Naive thymus-derived CD4-positive, alpha-beta T cell (primary cell): ENCODE measurements around the gene SORBS1. TPM values are rescaled to one million over a fixed set of nuclear protein-coding genes. Genes with fewer than 3 reads are reported as not detected.

Source experiments
- ATAC-seq: fragments of 150-1000 bp; cut with Tn5 transposase; 2 replicates; pipeline ENCODE4 v1.10.0; 2021; ENCODE audit warnings: mild to moderate bottlenecking, moderate library complexity
- CTCF ChIA-PET: fragments of 350-600 bp; sonication (Branson Sonifier 250); formaldehyde crosslinking; loops from one replicate; lab custom pipeline; 2021; ENCODE audit warnings: antibody characterized with exemption; lab: Charles Lee
- POLR2A ChIA-PET: fragments of 350-600 bp; sonication (Branson Sonifier 250); formaldehyde crosslinking; loops from one replicate; lab custom pipeline; 2021; ENCODE audit warnings: antibody characterized with exemption, inconsistent platforms; lab: Charles Lee
- DNase-seq, 9 donors: peaks; one replicate each; pipeline versions ENCODE4 v3.0.0 to v3.0.0-alpha.2; 2020 to 2022; ENCODE audit warnings: mixed read lengths in 1 of 9
- H3K27ac ChIP-seq: one replicate; pipeline ENCODE4 v1.7.0; 2013; ENCODE audit warnings: mild to moderate bottlenecking, low read depth, low read length, moderate library complexity
- H3K27me3 ChIP-seq, 2 donors: one replicate each; pipeline ENCODE4 v1.7.0; 2013; ENCODE audit warnings: low read length in 2 of 2, mild to moderate bottlenecking in 2 of 2, moderate library complexity in 2 of 2; ENCODE audit not compliant: control insufficient read depth in 2 of 2, insufficient read depth in 2 of 2
- H3K36me3 ChIP-seq, 3 experiments: 1 replicate in 2 of 3; 2 replicates in 1 of 3; pipeline ENCODE4 v1.7.0; 2013; ENCODE audit warnings: low read length in 3 of 3, mild to moderate bottlenecking in 3 of 3, moderate library complexity in 1 of 3; ENCODE audit not compliant: insufficient read depth in 3 of 3, control insufficient read depth in 2 of 3
- H3K4me1 ChIP-seq, 2 donors: one replicate each; pipeline ENCODE4 v1.7.0; 2013; ENCODE audit warnings: low read length in 2 of 2, mild to moderate bottlenecking in 2 of 2, moderate library complexity in 1 of 2; ENCODE audit not compliant: control insufficient read depth in 2 of 2, insufficient read depth in 2 of 2
- H3K4me3 ChIP-seq: 2 replicates; pipeline ENCODE4 v1.7.0; 2013; ENCODE audit warnings: mild to moderate bottlenecking, low read length
- H3K9me3 ChIP-seq, 3 experiments: 1 replicate in 2 of 3; 2 replicates in 1 of 3; pipeline ENCODE4 v1.7.0; 2013; ENCODE audit warnings: low read length in 3 of 3; ENCODE audit not compliant: control insufficient read depth in 2 of 3
- H3K27ac Mint-ChIP-seq, 9 donors: one replicate each; pipeline ENCODE4 v1.8.0; 2020 to 2022; ENCODE audit warnings: mixed read lengths in 9 of 9, mild to moderate bottlenecking in 8 of 9, moderate library complexity in 5 of 9, inconsistent platforms in 2 of 9
- H3K27me3 Mint-ChIP-seq, 5 donors: one replicate each; pipeline ENCODE4 v1.8.0; 2021 to 2022; ENCODE audit warnings: mixed read lengths in 5 of 5, mild to moderate bottlenecking in 1 of 5
- H3K36me3 Mint-ChIP-seq, 5 donors: one replicate each; pipeline ENCODE4 v1.8.0; 2020 to 2022; ENCODE audit warnings: mixed read lengths in 5 of 5, mild to moderate bottlenecking in 3 of 5, inconsistent platforms in 1 of 5
- H3K4me1 Mint-ChIP-seq, 7 donors: one replicate each; pipeline ENCODE4 v1.8.0; 2020 to 2022; ENCODE audit warnings: mixed read lengths in 7 of 7, mild to moderate bottlenecking in 3 of 7, inconsistent platforms in 1 of 7
- H3K4me3 Mint-ChIP-seq, 10 donors: one replicate each; pipeline ENCODE4 v1.8.0; 2020 to 2022; ENCODE audit warnings: mild to moderate bottlenecking in 10 of 10, mixed read lengths in 10 of 10, moderate library complexity in 6 of 10, inconsistent platforms in 2 of 10
- H3K9me3 Mint-ChIP-seq, 11 donors: one replicate each; pipeline ENCODE4 v1.8.0; 2020 to 2022; ENCODE audit warnings: mixed read lengths in 11 of 11, mild to moderate bottlenecking in 4 of 11, inconsistent platforms in 1 of 11, moderate library complexity in 1 of 11
- intact Hi-C, 2 donors: fragments of 100-400 bp; cut with micrococcal nuclease; formaldehyde crosslinking; loops; one replicate each; pipeline ENCODE4 v1.15.1; 2023
- polyA plus RNA-seq, 2 donors: library from polyadenylated mRNA; unstranded; fragments of 300-500 nt; fragmentation: Illumina TruSeq; gene quantifications; one replicate each; pipeline ENCODE4 v1.2.3, GENCODE V29; 2021
- total RNA-seq, 6 experiments: library from RNA in 5 of 6; stranded (reverse) in 5 of 6; gene quantifications; 1 replicate in 5 of 6; 2 replicates in 1 of 6; pipeline ENCODE4 v1.2.3 and lab custom pipeline; 2021 to 2026

The SORBS1 gene
- total and polyA plus RNA-seq, 7 experiments from 2014 or later, result 0.58 to 1.9 (median 0.95) TPM

DNA sequence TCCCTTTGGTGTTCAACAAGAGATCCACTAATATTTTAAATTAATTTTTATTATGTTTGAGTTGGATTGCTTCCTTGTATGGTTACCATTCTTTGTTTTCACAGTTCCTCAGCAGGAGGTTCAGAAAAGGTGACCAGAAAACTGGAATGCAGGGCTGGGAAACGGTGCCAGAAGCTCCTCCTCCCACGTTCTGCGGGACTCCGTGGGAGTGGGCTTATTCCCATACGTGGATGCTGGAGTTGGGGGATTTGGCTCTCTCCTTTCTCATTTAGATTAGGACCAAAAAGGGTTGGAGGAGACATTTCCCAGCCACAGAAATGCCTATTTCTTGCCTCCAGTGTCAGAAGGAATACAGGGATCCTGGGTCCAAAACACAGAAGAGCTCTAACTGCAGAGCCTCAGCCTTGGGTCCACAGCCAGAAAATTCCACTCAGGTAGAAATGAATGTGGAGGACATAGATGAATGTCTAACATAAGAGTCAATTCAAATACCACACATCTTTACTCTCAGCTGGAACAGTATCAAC, 56.0 kb downstream of the SORBS1 start:
- H3K4me1 ChIP-seq, result no peaks in the 10 kb centered on the region
- DNase-seq (no peak), ATAC-seq (no peak)
- Mint-ChIP-seq H3K36me3 (no peaks in the 10 kb centered on the region), H3K9me3 (no peaks in the 10 kb centered on the region), H3K27ac (no peak overlapping the region), H3K27me3 (peaks cover 0 to 4% (median 2%) of the 10 kb centered on the region in 5 donors), H3K4me3 (no peak overlapping the region), H3K4me1 (no peaks in the 10 kb centered on the region)
- no peaks in the 10 kb centered on the region for H3K27me3 ChIP-seq
- intact Hi-C loops, result no loop called here
- no peaks in the 10 kb centered on the region for H3K36me3 ChIP-seq
- CTCF ChIA-PET, result no interaction called here
- no peak overlapping the region for H3K27ac ChIP-seq
- no peak overlapping the region for H3K4me3 ChIP-seq
- POLR2A ChIA-PET, result no interaction called here
- no peaks in the 10 kb centered on the region for H3K9me3 ChIP-seq

DNA sequence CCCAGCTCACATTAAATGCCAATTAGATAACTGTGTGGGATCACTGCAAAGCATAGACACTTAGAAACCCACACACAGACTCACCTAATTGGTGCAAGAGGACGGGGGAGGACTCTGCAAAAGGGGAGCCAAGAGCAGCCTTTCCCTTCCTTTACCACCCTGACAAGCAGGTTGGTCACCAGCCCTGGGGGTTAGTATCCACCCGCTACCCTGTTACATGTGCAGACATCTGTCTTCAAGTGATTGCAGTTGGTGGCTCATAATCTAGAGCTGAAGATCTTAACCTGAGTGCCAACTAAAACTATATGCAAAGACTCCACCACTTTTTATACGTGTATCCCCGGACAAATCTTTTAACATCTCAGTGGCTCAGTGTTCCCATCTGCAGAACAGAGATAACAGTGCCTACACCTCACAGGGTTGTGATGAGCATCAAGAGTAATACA, 56.9 kb downstream of the SORBS1 start:
- Histone ChIP-seq H3K4me1 (no peaks in the 10 kb centered on the region), H3K27ac (no peak overlapping the region), H3K9me3 (no peaks in the 10 kb centered on the region), H3K27me3 (no peaks in the 10 kb centered on the region), H3K36me3 (no peaks in the 10 kb centered on the region), H3K4me3 (no peak overlapping the region)
- Mint-ChIP-seq H3K9me3 (no peaks in the 10 kb centered on the region), H3K27me3 (peaks cover 0 to 4% (median under 1%) of the 10 kb centered on the region in 5 donors), H3K27ac (no peak overlapping the region), H3K4me3 (no peak overlapping the region), H3K36me3 (no peaks in the 10 kb centered on the region), H3K4me1 (no peaks in the 10 kb centered on the region)
- ChIA-PET CTCF (no interaction called here), POLR2A (no interaction called here)
- no peak for DNase-seq
- ATAC-seq, result no peak
- intact Hi-C loops, result no loop called here

DNA sequence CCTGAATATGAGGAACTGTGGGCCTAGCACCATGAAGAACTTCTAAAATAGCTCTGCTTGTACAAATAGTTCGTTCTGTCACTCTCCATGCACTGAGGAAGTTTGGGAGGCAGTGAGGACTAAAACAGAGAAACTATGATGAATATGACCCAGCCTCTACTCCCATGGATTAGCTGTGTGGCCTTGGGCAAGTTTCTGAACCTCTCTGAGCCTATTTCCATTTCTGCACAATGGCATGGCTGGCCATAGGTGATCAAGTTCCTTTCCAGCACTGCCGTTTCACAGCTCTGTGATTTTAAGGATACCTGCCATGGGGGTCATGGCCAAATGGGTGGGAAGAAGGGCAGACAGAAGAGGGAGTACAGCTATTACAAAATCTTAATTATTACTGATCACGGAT, 57.6 kb downstream of the SORBS1 start:
- Mint-ChIP-seq H3K4me1 (no peaks in the 10 kb centered on the region), H3K9me3 (no peaks in the 10 kb centered on the region), H3K27ac (no peak overlapping the region), H3K4me3 (no peak overlapping the region), H3K36me3 (no peaks in the 10 kb centered on the region), H3K27me3 (peaks cover 0 to 4% (median 0%) of the 10 kb centered on the region in 5 donors)
- Histone ChIP-seq H3K9me3 (no peaks in the 10 kb centered on the region), H3K27ac (no peak overlapping the region), H3K36me3 (no peaks in the 10 kb centered on the region), H3K4me3 (no peak overlapping the region), H3K4me1 (no peaks in the 10 kb centered on the region), H3K27me3 (no peaks in the 10 kb centered on the region)
- CTCF ChIA-PET, result interaction anchor here (0.7 kb wide), 1 partner anchor 9 kb away, joined by 3 read pairs; no protein-coding TSS in a partner anchor
- ATAC-seq (no peak), DNase-seq (no peak)
- POLR2A ChIA-PET, result no interaction called here
- intact Hi-C loops, result no loop called here

DNA sequence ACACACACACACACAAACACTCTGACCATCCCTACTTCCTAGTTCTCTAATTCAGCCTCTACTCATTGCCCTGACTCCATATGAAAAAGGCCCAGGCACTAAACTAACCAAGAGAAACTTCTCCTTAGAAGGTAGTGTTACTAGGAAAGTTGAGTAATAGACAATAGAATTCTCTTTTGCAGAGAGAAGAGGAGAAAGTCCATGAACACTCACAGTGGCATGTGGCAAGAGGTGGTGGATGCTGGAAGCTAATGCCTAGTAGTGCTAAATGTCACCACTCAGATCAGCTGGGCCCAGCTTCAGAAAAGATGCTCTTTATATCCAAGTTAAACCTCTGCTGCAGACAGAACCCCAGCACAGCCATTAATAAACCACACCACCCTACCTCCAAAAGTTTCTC, 58.2 kb downstream of the SORBS1 start:
- Mint-ChIP-seq H3K4me3 (peak overlapping the region in 1 of 10 donors; percentile 1), H3K36me3 (no peaks in the 10 kb centered on the region), H3K27me3 (peaks cover 0 to 4% (median 2%) of the 10 kb centered on the region in 5 donors), H3K27ac (no peak overlapping the region), H3K4me1 (no peaks in the 10 kb centered on the region), H3K9me3 (no peaks in the 10 kb centered on the region)
- ATAC-seq, result no peak
- POLR2A ChIA-PET, result no interaction called here
- H3K4me1 ChIP-seq, result no peaks in the 10 kb centered on the region
- CTCF ChIA-PET, result interaction anchor here (0.7 kb wide), 1 partner anchor 8 kb away, joined by 3 read pairs; no protein-coding TSS in a partner anchor
- H3K27me3 ChIP-seq, result no peaks in the 10 kb centered on the region
- intact Hi-C loops, result no loop called here
- no peaks in the 10 kb centered on the region for H3K9me3 ChIP-seq
- no peak for DNase-seq
- no peak overlapping the region for H3K4me3 ChIP-seq
- no peaks in the 10 kb centered on the region for H3K36me3 ChIP-seq
- no peak overlapping the region for H3K27ac ChIP-seq

DNA sequence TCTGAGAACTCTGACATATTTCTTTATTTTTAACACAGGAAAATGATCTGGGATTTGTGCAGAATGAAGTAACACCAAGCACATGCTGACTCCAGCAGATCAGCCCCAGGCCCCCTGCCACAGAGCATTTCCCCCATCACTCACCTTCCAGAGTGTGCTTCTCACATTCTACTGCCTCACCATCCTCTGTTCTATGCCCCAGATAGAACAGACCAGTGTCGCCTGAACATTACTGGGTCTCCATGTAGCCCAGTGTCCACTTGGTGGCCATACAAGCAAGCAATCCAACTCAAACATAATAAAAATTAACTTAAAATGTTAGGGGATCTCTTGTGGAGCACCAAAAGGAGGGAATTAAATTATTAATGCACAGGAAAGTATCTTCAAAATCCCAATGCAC, 58.8 kb downstream of the SORBS1 start:
- H3K9me3 ChIP-seq, result no peaks in the 10 kb centered on the region

DNA sequence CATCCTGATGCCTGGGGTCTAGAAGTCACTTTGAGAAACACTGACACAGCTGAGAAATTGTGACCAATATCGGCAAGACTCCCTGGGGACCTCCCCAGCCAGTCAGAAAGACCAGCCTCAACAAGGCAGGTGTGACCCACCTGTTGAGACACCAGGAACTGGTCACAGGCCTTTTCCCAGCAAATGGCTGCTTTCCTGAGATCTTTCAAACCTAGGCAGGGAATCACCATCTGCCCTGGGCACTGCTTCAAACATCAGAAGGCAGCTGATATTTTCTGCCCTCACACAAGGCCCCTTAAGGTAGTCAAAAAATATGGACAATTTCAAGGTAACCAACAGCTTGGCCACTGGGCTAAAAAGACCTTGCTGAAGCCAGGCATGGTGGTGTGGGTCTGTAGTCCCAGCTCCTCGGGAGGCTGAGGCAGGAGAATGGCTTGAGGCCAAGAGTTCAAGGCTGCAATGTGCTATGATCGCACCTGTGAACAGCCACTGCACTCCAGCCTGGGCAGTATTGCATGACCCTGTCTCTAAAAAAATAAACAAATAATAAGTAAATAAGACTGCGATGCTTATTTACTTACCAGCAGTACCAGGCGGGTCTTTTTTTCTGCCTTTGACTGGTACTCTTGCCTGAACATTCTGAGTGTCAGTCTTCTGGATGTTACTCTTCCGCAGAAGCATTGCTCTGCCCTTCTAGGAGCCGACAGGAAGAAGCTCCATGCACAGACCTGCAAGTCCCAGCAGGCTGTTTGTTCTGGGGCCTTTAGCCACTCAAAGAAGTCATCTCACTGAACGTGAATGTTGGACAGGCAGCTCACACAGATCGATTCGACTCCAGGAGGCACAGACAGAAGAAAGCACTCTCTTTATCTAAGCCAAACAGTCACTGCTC, 59.7 kb downstream of the SORBS1 start:
- no peaks in the 10 kb centered on the region for H3K9me3 Mint-ChIP-seq
- no peaks in the 10 kb centered on the region for H3K4me1 Mint-ChIP-seq
- peaks cover 0 to 6% (median 2%) of the 10 kb centered on the region in 5 donors for H3K27me3 Mint-ChIP-seq
- Histone ChIP-seq H3K9me3 (no peaks in the 10 kb centered on the region), H3K4me3 (no peak overlapping the region), H3K36me3 (no peaks in the 10 kb centered on the region), H3K4me1 (no peaks in the 10 kb centered on the region), H3K27me3 (no peaks in the 10 kb centered on the region), H3K27ac (no peak overlapping the region)
- ChIA-PET POLR2A (no interaction called here), CTCF (no interaction called here)
- intact Hi-C loops, result no loop called here
- ATAC-seq, result no peak
- no peak overlapping the region for H3K4me3 Mint-ChIP-seq
- no peak for DNase-seq
- peaks cover 0 to 5% (median 0%) of the 10 kb centered on the region in 5 donors for H3K36me3 Mint-ChIP-seq
- no peak overlapping the region for H3K27ac Mint-ChIP-seq

More for the DNA sequence above, 58.8 kb downstream of the SORBS1 start:
- H3K4me1 Mint-ChIP-seq, result no peaks in the 10 kb centered on the region
- no peak overlapping the region for H3K27ac Mint-ChIP-seq
- ChIA-PET POLR2A (no interaction called here), CTCF (no interaction called here)
- H3K4me1 ChIP-seq, result no peaks in the 10 kb centered on the region
- H3K4me3 ChIP-seq, result no peak overlapping the region
- H3K36me3 ChIP-seq, result no peaks in the 10 kb centered on the region
- no peaks in the 10 kb centered on the region for H3K9me3 Mint-ChIP-seq
- no peak overlapping the region for H3K27ac ChIP-seq
- DNase-seq, result no peak
- peaks cover 0 to 6% (median 2%) of the 10 kb centered on the region in 5 donors for H3K27me3 Mint-ChIP-seq
- no peaks in the 10 kb centered on the region for H3K36me3 Mint-ChIP-seq
- H3K4me3 Mint-ChIP-seq, result no peak overlapping the region
- no peaks in the 10 kb centered on the region for H3K27me3 ChIP-seq
- intact Hi-C loops, result no loop called here
- no peak for ATAC-seq
